Urinary bladder (tissue), 4 donors: ENCODE data around the gene ZNF622. TPM values are rescaled to one million over a fixed set of nuclear protein-coding genes. Genes with fewer than 3 reads are reported as not detected.
A peak's percentile ranks its signal among the peaks of the same experiment; 100 is the strongest.

Source experiments
- DNase-seq: peaks from one replicate; pipeline ENCODE4 v3.0.0-alpha.2; 2015; ENCODE audit errors: extremely low spot score
- H3K27ac ChIP-seq: one replicate; pipeline ENCODE4 v1.5.1; 2013; ENCODE audit warnings: low read depth, mild to moderate bottlenecking, moderate library complexity
- H3K36me3 ChIP-seq: one replicate; pipeline ENCODE4 v1.6.1; 2013; ENCODE audit warnings: mild to moderate bottlenecking, moderate library complexity; ENCODE audit not compliant: insufficient read depth
- H3K4me1 ChIP-seq: one replicate; pipeline ENCODE4 v1.6.1; 2013; ENCODE audit warnings: mild to moderate bottlenecking, moderate library complexity; ENCODE audit not compliant: insufficient read depth
- H3K4me3 ChIP-seq: one replicate; pipeline ENCODE4 v1.5.1; 2013; ENCODE audit warnings: low read depth, low read length
- WGBS: extraction: QIAGEN DNeasy Blood & Tissue Kit; methylation state at CpG from one replicate; pipeline ENCODE4 v1.1.7; 2013; 5-methylcytosine and 5-hydroxymethylcytosine counted together
- polyA plus RNA-seq: library from polyadenylated mRNA; stranded (reverse); fragments of 200-250 nt; gene quantifications from one replicate; pipeline ENCODE4 v1.2.3, GENCODE V29; 2013
- total RNA-seq: library from RNA; depleted of rRNA; stranded (reverse); fragments of >200 nt; gene quantifications from one replicate; pipeline ENCODE4 v1.2.3, GENCODE V29; 2014
- donor health status: healthy with polysubstance abuse.
- donor health status: healthy.

The ZNF622 gene
- total RNA-seq (18.1 TPM), polyA plus RNA-seq (31.4 TPM)

GRCh38 chr5:16465544-16466432 lies at the start of gene ZNF622:
Gene ZNF622 (minus strand): TSS chr5:16465800. CDS start chr5:16465665, 135 bp downstream.
- Histone ChIP-seq H3K36me3 (peaks cover 2% of the 10 kb centered on the region), H3K27ac (peak within 1 kb of the TSS; percentile 58), H3K4me1 (peaks cover 6% of the 10 kb centered on the region), H3K4me3 (peak within 1 kb of the TSS; percentile 90)
- DNase-seq = peak; percentile 67
- under 1% methylated on average over 75 of the region's 75 CpGs for WGBS

GRCh38 chr5:16510098-16510497 lies 44.5 kb upstream of the ZNF622 start:
- H3K36me3 ChIP-seq = no peaks in the 10 kb centered on the region
- no peaks in the 10 kb centered on the region for H3K4me1 ChIP-seq
- H3K27ac ChIP-seq = no peak overlapping the region
- DNase-seq = no peak
- no peak overlapping the region for H3K4me3 ChIP-seq
- WGBS = 93% methylated on average over 3 of the region's 3 CpGs

- Histone ChIP-seq H3K27ac (no peak overlapping the region), H3K4me3 (no peak overlapping the region), H3K4me1 (no peaks in the 10 kb centered on the region), H3K36me3 (no peaks in the 10 kb centered on the region)
- WGBS = 61% methylated on average over 15 of the region's 15 CpGs
- DNase-seq = no peak
Measured at GRCh38 chr5:16508730-16509531, 43.3 kb upstream of the ZNF622 start.

GRCh38 chr5:16507716-16508115 lies 42.1 kb upstream of the ZNF622 start:
- no peaks in the 10 kb centered on the region for H3K36me3 ChIP-seq
- H3K4me1 ChIP-seq = no peaks in the 10 kb centered on the region
- H3K4me3 ChIP-seq = no peak overlapping the region
- no peak overlapping the region for H3K27ac ChIP-seq
- DNase-seq = no peak

GRCh38 chr5:16505904-16506303 lies 40.3 kb upstream of the ZNF622 start:
- no peak overlapping the region for H3K4me3 ChIP-seq
- no peaks in the 10 kb centered on the region for H3K36me3 ChIP-seq
- no peaks in the 10 kb centered on the region for H3K4me1 ChIP-seq
- no peak for DNase-seq
- H3K27ac ChIP-seq = no peak overlapping the region
- WGBS = 82% methylated on average over 6 of the region's 6 CpGs

- DNase-seq = no peak
- WGBS = 82% methylated on average over 17 of the region's 17 CpGs
- no peaks in the 10 kb centered on the region for H3K36me3 ChIP-seq
- no peaks in the 10 kb centered on the region for H3K4me1 ChIP-seq
- no peak overlapping the region for H3K4me3 ChIP-seq
- H3K27ac ChIP-seq = no peak overlapping the region
Measured at GRCh38 chr5:16505140-16505891, 39.7 kb upstream of the ZNF622 start.

GRCh38 chr5:16504571-16504970 lies 39.0 kb upstream of the ZNF622 start:
- 89% methylated on average over 10 of the region's 10 CpGs for WGBS
- DNase-seq = no peak
- Histone ChIP-seq H3K27ac (no peak overlapping the region), H3K36me3 (no peaks in the 10 kb centered on the region), H3K4me1 (no peaks in the 10 kb centered on the region), H3K4me3 (no peak overlapping the region)

- Histone ChIP-seq H3K27ac (no peak overlapping the region), H3K4me1 (no peaks in the 10 kb centered on the region), H3K36me3 (no peaks in the 10 kb centered on the region), H3K4me3 (no peak overlapping the region)
- 72% methylated on average over 3 of the region's 3 CpGs for WGBS
- DNase-seq = no peak
Measured at GRCh38 chr5:16502866-16503265, 37.3 kb upstream of the ZNF622 start.

- DNase-seq = no peak
- H3K4me3 ChIP-seq = no peak overlapping the region
- no peaks in the 10 kb centered on the region for H3K4me1 ChIP-seq
- no peaks in the 10 kb centered on the region for H3K36me3 ChIP-seq
- WGBS = 90% methylated on average over 5 of the region's 5 CpGs
- no peak overlapping the region for H3K27ac ChIP-seq
Measured at GRCh38 chr5:16500024-16500423, 34.4 kb upstream of the ZNF622 start.

GRCh38 chr5:16497546-16497945 lies 31.9 kb upstream of the ZNF622 start:
- no peaks in the 10 kb centered on the region for H3K36me3 ChIP-seq
- no peak overlapping the region for H3K4me3 ChIP-seq
- no peak overlapping the region for H3K27ac ChIP-seq
- WGBS = 67% methylated on average over 2 of the region's 2 CpGs
- H3K4me1 ChIP-seq = no peaks in the 10 kb centered on the region
- DNase-seq = no peak

GRCh38 chr5:16493261-16493660 lies 27.7 kb upstream of the ZNF622 start:
- DNase-seq = no peak
- no peak overlapping the region for H3K4me3 ChIP-seq
- no peaks in the 10 kb centered on the region for H3K36me3 ChIP-seq
- no peak overlapping the region for H3K27ac ChIP-seq
- no peaks in the 10 kb centered on the region for H3K4me1 ChIP-seq
- 60% methylated on average over 1 of the region's 1 CpG for WGBS

- no peak overlapping the region for H3K27ac ChIP-seq
- no peaks in the 10 kb centered on the region for H3K36me3 ChIP-seq
- H3K4me1 ChIP-seq = no peaks in the 10 kb centered on the region
- 57% methylated on average over 10 of the region's 10 CpGs for WGBS
- H3K4me3 ChIP-seq = no peak overlapping the region
- DNase-seq = no peak
Measured at GRCh38 chr5:16492398-16493140, 27.0 kb upstream of the ZNF622 start.

GRCh38 chr5:16490911-16491310 lies 25.3 kb upstream of the ZNF622 start:
- no peak overlapping the region for H3K4me3 ChIP-seq
- 80% methylated on average over 8 of the region's 8 CpGs for WGBS
- no peak for DNase-seq
- H3K27ac ChIP-seq = no peak overlapping the region
- H3K4me1 ChIP-seq = no peaks in the 10 kb centered on the region
- no peaks in the 10 kb centered on the region for H3K36me3 ChIP-seq
